HFFc6 (cell line): ENCODE results near the gene SLC44A5. TPM values are rescaled to one million over a fixed set of nuclear protein-coding genes. Genes with fewer than 3 reads are reported as not detected.

Experiments
- DNase-seq: peaks from one replicate; pipeline ENCODE4 v3.0.0-alpha.2; 2018
- H3K27ac Mint-ChIP-seq: 2 replicates; pipeline ENCODE4 v1.8.0; 2020; ENCODE audit warnings: mild to moderate bottlenecking, mixed read lengths
- H3K27me3 Mint-ChIP-seq: 2 replicates; pipeline ENCODE4 v1.8.0; 2021; ENCODE audit warnings: mild to moderate bottlenecking, moderate library complexity, mixed read lengths; ENCODE audit not compliant: insufficient read depth
- H3K36me3 Mint-ChIP-seq: 2 replicates; pipeline ENCODE4 v1.8.0; 2021; ENCODE audit warnings: low read depth, mixed read lengths
- H3K4me1 Mint-ChIP-seq: 2 replicates; pipeline ENCODE4 v1.8.0; 2020; ENCODE audit warnings: low read depth, mixed read lengths
- H3K4me3 Mint-ChIP-seq: 2 replicates; pipeline ENCODE4 v1.8.0; 2020; ENCODE audit warnings: mild to moderate bottlenecking, moderate library complexity, mixed read lengths
- H3K9me3 Mint-ChIP-seq: 2 replicates; pipeline ENCODE4 v1.8.0; 2020; ENCODE audit warnings: mild to moderate bottlenecking, mixed read lengths
- CTCF ChIP-seq: fragments of 200-600 bp; sonication (generic); IDR thresholded peaks from 2 replicates; pipeline ENCODE4 v1.5.0; 2021; ENCODE audit warnings: antibody characterized with exemption, mild to moderate bottlenecking
- total RNA-seq, 6 experiments: library from RNA; stranded (reverse); fragmentation: NEBNext Ultra II Directional; extraction: Animal tissue kit (Norgen Biotek cat#: 25700); gene quantifications; 2 replicates in 1 of 6; 3 replicates in 5 of 6; pipeline ENCODE4 v1.2.3, GENCODE V29; 2021

The SLC44A5 gene
- total RNA-seq, 6 experiments from 2014 or later, result not detected

- no peaks in the 10 kb centered on the region for H3K4me1 Mint-ChIP-seq
- no peaks in the 10 kb centered on the region for H3K36me3 Mint-ChIP-seq
- H3K4me3 Mint-ChIP-seq, result no peak overlapping the region
- TF ChIP-seq CTCF, result no peak
- no peak overlapping the region for H3K27ac Mint-ChIP-seq
- H3K9me3 Mint-ChIP-seq, result peaks cover 22% of the 10 kb centered on the region
- no peaks in the 10 kb centered on the region; the same call in 1 of the 2 replicates for H3K27me3 Mint-ChIP-seq
- no peak for DNase-seq
These were observed 444.1 kb downstream of the SLC44A5 start for GRCh38 chr1:75166821-75167220.

DNA sequence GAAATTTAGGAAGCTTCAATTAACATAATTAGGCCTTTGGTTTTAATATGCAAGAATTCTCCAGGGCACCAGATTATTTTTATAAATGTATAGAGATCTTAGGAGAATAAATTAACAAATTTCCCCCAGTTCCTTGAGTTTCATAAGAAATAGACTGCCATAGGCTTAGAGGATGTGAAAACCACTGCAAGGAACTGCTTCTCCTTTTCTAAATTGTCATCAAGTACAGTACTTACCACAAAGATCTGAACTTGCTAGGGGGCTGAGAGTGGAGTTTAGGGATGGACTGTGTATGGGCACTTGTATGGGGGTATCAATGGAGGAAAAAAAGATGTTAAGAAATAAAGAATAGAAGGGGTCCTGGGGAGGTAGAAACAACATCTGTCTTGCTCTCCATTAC, 445.6 kb downstream of the SLC44A5 start:
- TF ChIP-seq CTCF, result no peak
- Mint-ChIP-seq H3K36me3 (no peaks in the 10 kb centered on the region), H3K4me1 (no peaks in the 10 kb centered on the region), H3K27me3 (no peaks in the 10 kb centered on the region; the same call in 1 of the 2 replicates), H3K27ac (no peak overlapping the region), H3K9me3 (peaks cover 17% of the 10 kb centered on the region), H3K4me3 (no peak overlapping the region)
- no peak for DNase-seq

DNA sequence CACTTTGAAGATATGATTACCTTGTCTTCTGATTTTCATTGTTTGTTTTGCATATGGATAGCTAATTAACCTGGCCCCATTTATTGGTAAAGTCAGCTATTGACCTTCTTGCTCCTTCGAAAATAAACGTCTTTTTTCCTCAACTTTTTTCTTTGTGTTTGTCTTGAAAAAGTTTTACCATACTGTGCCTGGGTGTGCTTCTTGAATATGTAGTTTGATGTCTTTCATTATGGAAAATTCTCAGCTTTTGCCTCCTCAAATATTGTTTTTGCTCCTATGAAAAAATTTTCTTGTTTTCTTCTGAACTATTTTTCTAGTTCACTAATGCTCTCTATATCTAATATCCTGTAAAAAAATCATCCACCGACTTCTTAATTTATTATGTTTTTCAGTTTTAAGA, 451.8 kb downstream of the SLC44A5 start:
- H3K4me1 Mint-ChIP-seq, result no peaks in the 10 kb centered on the region
- TF ChIP-seq CTCF, result no peak
- H3K9me3 Mint-ChIP-seq, result peaks cover 13% of the 10 kb centered on the region
- H3K4me3 Mint-ChIP-seq, result no peak overlapping the region
- no peaks in the 10 kb centered on the region for H3K27me3 Mint-ChIP-seq
- DNase-seq, result no peak
- H3K36me3 Mint-ChIP-seq, result no peaks in the 10 kb centered on the region
- H3K27ac Mint-ChIP-seq, result no peak overlapping the region

Other genes starting within 250 kb of the SLC44A5 start
- 10 to 100 TPM; 28.9 to 36.1 (median 32.7) TPM for gene ACADM, start 113.6 kb upstream of the SLC44A5 start, total RNA-seq
- 10 to 100 TPM; 71.4 to 83.2 (median 73.2) TPM for gene RABGGTB, start 175.1 kb upstream of the SLC44A5 start, total RNA-seq
- gene MSH4, start 185.8 kb upstream of the SLC44A5 start, total RNA-seq, result under 1 TPM in 4 of 6 experiments, not detected in 2; 0.05 to 0.12 (median 0.08) TPM